Measurements from ENCODE around the gene NT5M.

GRCh38 chr17:17309356-17309755 lies 6.2 kb downstream of the NT5M start:
- no peak for TF ChIP-seq CTCF (IDR thresholded peaks at IDR 0.05)
- no peak for TF ChIP-seq ZFX (IDR thresholded peaks at IDR 0.05; ENCODE audit: borderline replicate concordance)

Measured in 22Rv1 (cell line).